DOHH2 (cell line): ENCODE data around the gene CENPA.

ENCODE experiments used
- H3F3A ChIP-seq: fragments of 200-600 bp; sonication (generic), shearing (Covaris generic); 2 replicates; pipeline ENCODE4 v1.6.0; 2016; ENCODE audit warnings: antibody characterized with exemption, mild to moderate bottlenecking; ENCODE audit not compliant: control insufficient read depth, insufficient read depth
- H3K27ac ChIP-seq: fragments of 200-600 bp; sonication (generic); 2 replicates; pipeline ENCODE4 v1.5.1; 2014; ENCODE audit warnings: low read depth, mild to moderate bottlenecking, low read length, moderate library complexity
- H3K27me3 ChIP-seq: fragments of 200-600 bp; sonication (generic); 2 replicates; pipeline ENCODE4 v1.6.1; 2014; ENCODE audit warnings: mild to moderate bottlenecking, low read length, mixed read lengths; ENCODE audit not compliant: control insufficient read depth
- H3K36me3 ChIP-seq: fragments of 200-600 bp; sonication (generic); 2 replicates; pipeline ENCODE4 v1.6.1; 2014; ENCODE audit warnings: mild to moderate bottlenecking, low read length, moderate library complexity, mixed read lengths; ENCODE audit not compliant: control insufficient read depth
- H3K4me1 ChIP-seq: fragments of 200-600 bp; sonication (generic); 2 replicates; pipeline ENCODE4 v1.6.1; 2014; ENCODE audit warnings: mild to moderate bottlenecking, low read length, mixed read lengths; ENCODE audit not compliant: control insufficient read depth
- H3K4me2 ChIP-seq: fragments of 200-600 bp; sonication (generic); 2 replicates; pipeline ENCODE4 v1.6.0; 2014; ENCODE audit warnings: mild to moderate bottlenecking, low read length, moderate library complexity
- H3K4me3 ChIP-seq: fragments of 200-600 bp; sonication (generic); 2 replicates; pipeline ENCODE4 v1.5.1; 2014; ENCODE audit warnings: mild to moderate bottlenecking, low read length, mixed read lengths
- H3K79me2 ChIP-seq: fragments of 200-600 bp; sonication (generic); 2 replicates; pipeline ENCODE4 v1.6.1; 2014; ENCODE audit warnings: mild to moderate bottlenecking, low read length, mixed read lengths; ENCODE audit not compliant: control insufficient read depth
- H3K9me2 ChIP-seq: fragments of 200-600 bp; sonication (generic); replicated peaks from 2 replicates; pipeline ENCODE4 v1.6.1; 2014; ENCODE audit warnings: mild to moderate bottlenecking, low read length, mixed read lengths; ENCODE audit not compliant: control insufficient read depth
- H3K9me3 ChIP-seq: fragments of 200-600 bp; sonication (generic); 2 replicates; pipeline ENCODE4 v1.6.1; 2014; ENCODE audit warnings: antibody characterized with exemption, low read length, mixed read lengths; ENCODE audit not compliant: control insufficient read depth, insufficient read depth
- H4K20me1 ChIP-seq: fragments of 200-600 bp; sonication (generic); 2 replicates; pipeline ENCODE4 v1.6.0; 2014; ENCODE audit warnings: low read depth, mild to moderate bottlenecking, antibody characterized with exemption, low read length, moderate library complexity; ENCODE audit not compliant: control insufficient read depth, insufficient read depth
- CTCF ChIP-seq: fragments of 200-600 bp; sonication (generic); IDR thresholded peaks from one replicate; pipeline ENCODE4 v1.5.1; 2014; ENCODE audit warnings: antibody characterized with exemption, mild to moderate bottlenecking, low read depth, low read length; ENCODE audit not compliant: poor library complexity, severe bottlenecking
- EZH2phosphoT487 ChIP-seq: fragments of 200-600 bp; sonication (generic); IDR thresholded peaks from 2 replicates; pipeline ENCODE4 v1.6.1; 2017; ENCODE audit warnings: borderline replicate concordance, mild to moderate bottlenecking, antibody characterized with exemption, low read length, moderate library complexity, mixed read lengths

CENPA gene

GRCh38 chr2:26838121-26838906, 52.5 kb downstream of the CENPA start:
- no peaks in the 10 kb centered on the region for H3K4me1 ChIP-seq
- H3K36me3 ChIP-seq: no peaks in the 10 kb centered on the region
- H3K9me2 ChIP-seq: no peaks in the 10 kb centered on the region
- no peaks in the 10 kb centered on the region for H3K79me2 ChIP-seq
- TF ChIP-seq CTCF (no peak), EZH2phosphoT487 (no peak)
- H3K27me3 ChIP-seq: peaks cover 6% of the 10 kb centered on the region; the same call in 1 of the 2 replicates
- no peak overlapping the region for H3K4me2 ChIP-seq
- H3F3A ChIP-seq: no peaks in the 10 kb centered on the region
- no peaks in the 10 kb centered on the region for H4K20me1 ChIP-seq
- H3K9me3 ChIP-seq: no peaks in the 10 kb centered on the region
- no peak overlapping the region for H3K4me3 ChIP-seq
- H3K27ac ChIP-seq: no peak overlapping the region

- Histone ChIP-seq H3K36me3 (no peaks in the 10 kb centered on the region), H3K27me3 (peaks cover 13% of the 10 kb centered on the region), H3K4me2 (no peak overlapping the region), H3K4me3 (no peak overlapping the region), H3K9me2 (no peaks in the 10 kb centered on the region), H3K4me1 (no peaks in the 10 kb centered on the region), H3K9me3 (no peaks in the 10 kb centered on the region), H4K20me1 (no peaks in the 10 kb centered on the region), H3K27ac (no peak overlapping the region), H3K79me2 (no peaks in the 10 kb centered on the region), H3F3A (no peaks in the 10 kb centered on the region)
- no peak for TF ChIP-seq CTCF
- TF ChIP-seq EZH2phosphoT487: no peak
Observed at GRCh38 chr2:26840937-26841610, 55.2 kb downstream of the CENPA start.

- Histone ChIP-seq H3K27ac (no peak overlapping the region), H3K4me3 (no peak overlapping the region), H3F3A (no peaks in the 10 kb centered on the region), H3K27me3 (peaks cover 26% of the 10 kb centered on the region), H3K4me2 (no peak overlapping the region), H3K9me3 (no peaks in the 10 kb centered on the region), H4K20me1 (no peaks in the 10 kb centered on the region), H3K9me2 (no peaks in the 10 kb centered on the region), H3K36me3 (no peaks in the 10 kb centered on the region), H3K79me2 (no peaks in the 10 kb centered on the region), H3K4me1 (no peaks in the 10 kb centered on the region)
- TF ChIP-seq CTCF (no peak), EZH2phosphoT487 (no peak)
Observed at GRCh38 chr2:26843041-26843440, 57.2 kb downstream of the CENPA start.
